ENCODE data around the gene SLC22A16. TPM values are rescaled to one million over a fixed set of nuclear protein-coding genes. Genes with fewer than 3 reads are reported as not detected.
"Not testable (repeated sequence)": the region's sequence is repeated elsewhere in the genome, so short reads cannot be mapped to it uniquely, and the experiment has no call there.

Gene SLC22A16
- total and polyA plus RNA-seq, 4 donors: 0.37 to 3.2 (median 0.99) TPM

GRCh38 chr6:110488606-110489190 is 12.3 kb upstream of the SLC22A16 start:
- Histone ChIP-seq H3K27ac (ENCODE audit: low read depth in 1 of 2, low read length in 1 of 2) (no peak overlapping the region), H3K9ac (ENCODE audit: insufficient read depth in 1 of 2, low read length in 2 of 2) (no peak overlapping the region), H3K4me1 (ENCODE audit: control insufficient read depth in 5 of 5, insufficient read depth in 5 of 5, low read length in 5 of 5) (no peaks in the 10 kb centered on the region), H3K4me3 (no peak overlapping the region), H3K27me3 (ENCODE audit: control insufficient read depth in 3 of 3, insufficient read depth in 3 of 3, low read length in 2 of 3) (no peaks in the 10 kb centered on the region), H3K36me3 (ENCODE audit: control insufficient read depth in 4 of 4, insufficient read depth in 4 of 4, low read length in 4 of 4) (no peaks in the 10 kb centered on the region), H3K9me3 (ENCODE audit: control insufficient read depth in 4 of 4, insufficient read depth in 3 of 4, low read length in 3 of 4) (no peaks in the 10 kb centered on the region)
- DNase-seq (no peak), ATAC-seq (ENCODE audit: insufficient read depth, low FRiP score) (no peak)
- no peak for TF ChIP-seq CTCF (IDR thresholded peaks at IDR 0.05; ENCODE audit: control extremely low read depth, extremely low read depth)
- WGBS, 2 donors: 92 to 98% methylated on average over 6 of the region's 6 CpGs

GRCh38 chr6:110487968-110488381 is 11.6 kb upstream of the SLC22A16 start:
- H3K36me3 ChIP-seq (ENCODE audit: control insufficient read depth in 4 of 4, insufficient read depth in 4 of 4, low read length in 4 of 4); H3K27ac ChIP-seq (ENCODE audit: low read depth in 1 of 2, low read length in 1 of 2); ATAC-seq (ENCODE audit: insufficient read depth, low FRiP score); H3K9ac ChIP-seq (ENCODE audit: insufficient read depth in 1 of 2, low read length in 2 of 2); H3K4me3 ChIP-seq; DNase-seq; H3K9me3 ChIP-seq (ENCODE audit: control insufficient read depth in 4 of 4, insufficient read depth in 3 of 4, low read length in 3 of 4); H3K4me1 ChIP-seq (ENCODE audit: control insufficient read depth in 5 of 5, insufficient read depth in 5 of 5, low read length in 5 of 5); H3K27me3 ChIP-seq (ENCODE audit: control insufficient read depth in 3 of 3, insufficient read depth in 3 of 3, low read length in 2 of 3): not testable (repeated sequence)
- 73 to 94% methylated on average over 3 of the region's 3 CpGs for WGBS, 2 donors

GRCh38 chr6:110486756-110487155 is 10.3 kb upstream of the SLC22A16 start:
- Histone ChIP-seq H3K27ac (ENCODE audit: low read depth in 1 of 2, low read length in 1 of 2) (no peak overlapping the region), H3K9ac (ENCODE audit: insufficient read depth in 1 of 2, low read length in 2 of 2) (no peak overlapping the region), H3K4me3 (no peak overlapping the region), H3K9me3 (ENCODE audit: control insufficient read depth in 4 of 4, insufficient read depth in 3 of 4, low read length in 3 of 4) (no peaks in the 10 kb centered on the region), H3K36me3 (ENCODE audit: control insufficient read depth in 4 of 4, insufficient read depth in 4 of 4, low read length in 4 of 4) (no peaks in the 10 kb centered on the region), H3K27me3 (ENCODE audit: control insufficient read depth in 3 of 3, insufficient read depth in 3 of 3, low read length in 2 of 3) (no peaks in the 10 kb centered on the region), H3K4me1 (ENCODE audit: control insufficient read depth in 5 of 5, insufficient read depth in 5 of 5, low read length in 5 of 5) (no peaks in the 10 kb centered on the region)
- no peak for TF ChIP-seq CTCF (IDR thresholded peaks at IDR 0.05; ENCODE audit: control extremely low read depth, extremely low read depth)
- DNase-seq (no peak), ATAC-seq (ENCODE audit: insufficient read depth, low FRiP score) (no peak)
- 81 to 91% methylated on average over 1 of the region's 1 CpG for WGBS, 2 donors

GRCh38 chr6:110485491-110485890 is 9.1 kb upstream of the SLC22A16 start:
- ATAC-seq (ENCODE audit: insufficient read depth, low FRiP score) (no peak), DNase-seq (no peak)
- no peak for TF ChIP-seq CTCF (IDR thresholded peaks at IDR 0.05; ENCODE audit: control extremely low read depth, extremely low read depth)
- Histone ChIP-seq H3K4me1 (ENCODE audit: control insufficient read depth in 5 of 5, insufficient read depth in 5 of 5, low read length in 5 of 5) (no peaks in the 10 kb centered on the region), H3K4me3 (no peak overlapping the region), H3K36me3 (ENCODE audit: control insufficient read depth in 4 of 4, insufficient read depth in 4 of 4, low read length in 4 of 4) (no peaks in the 10 kb centered on the region), H3K27me3 (ENCODE audit: control insufficient read depth in 3 of 3, insufficient read depth in 3 of 3, low read length in 2 of 3) (no peaks in the 10 kb centered on the region), H3K9ac (ENCODE audit: insufficient read depth in 1 of 2, low read length in 2 of 2) (no peak overlapping the region), H3K27ac (ENCODE audit: low read depth in 1 of 2, low read length in 1 of 2) (no peak overlapping the region), H3K9me3 (ENCODE audit: control insufficient read depth in 4 of 4, insufficient read depth in 3 of 4, low read length in 3 of 4) (peaks cover 0 to 5% (median 0%) of the 10 kb centered on the region in 4 donors)
- WGBS, 2 donors: 25 to 34% methylated on average over 5 of the region's 5 CpGs

All from lung (tissue), 12 donors.